AG04450 (cell line): ENCODE measurements around the gene DMRTB1. TPM values are rescaled to one million over a fixed set of nuclear protein-coding genes. Genes with fewer than 3 reads are reported as not detected.

Experiments used
- CTCF ChIA-PET: fragments of 300-600, 350-600 bp; formaldehyde crosslinking; extraction: SDS; loops from one replicate; lab custom pipeline; 2022; ENCODE audit warnings: antibody characterized with exemption, inconsistent platforms; lab: Charles Lee
- POLR2A ChIA-PET: fragments of 350-600 bp; formaldehyde crosslinking; extraction: SDS; loops from one replicate; lab custom pipeline; 2021; ENCODE audit warnings: antibody characterized with exemption, inconsistent platforms; lab: Yijun Ruan, JAX
- DNase-seq: peaks from one replicate; pipeline ENCODE4 v3.0.0-alpha.2; 2011; ENCODE audit warnings: low read depth, low spot score
- H3K27ac ChIP-seq: one replicate; pipeline ENCODE4 v1.5.1; 2012; ENCODE audit warnings: low read depth, low read length, control low read depth
- H3K27me3 ChIP-seq: one replicate; pipeline ENCODE4 v1.6.0; 2012; ENCODE audit warnings: low read length; ENCODE audit not compliant: control insufficient read depth, insufficient read depth
- H3K4me3 ChIP-seq: 2 replicates; pipeline ENCODE4 v1.5.1; 2011; ENCODE audit warnings: mild to moderate bottlenecking, low read depth, low read length, control low read depth
- H3K9me3 ChIP-seq: 2 replicates; pipeline ENCODE4 v1.5.1; 2012; ENCODE audit warnings: low read length; ENCODE audit not compliant: control insufficient read depth, insufficient read depth
- polyA plus RNA-seq: library from polyadenylated mRNA; depleted of rRNA; stranded (reverse); fragments of >200 nt; gene quantifications from 2 replicates; pipeline ENCODE4 v1.2.3, GENCODE V29; 2011
- TF ChIP-seq, protein P1 (sequence below): IDR thresholded peaks from 2 replicates; pipeline ENCODE4 v1.5.1; 2011; ENCODE audit warnings: low read depth, low read length, control low read depth, inconsistent platforms

Gene DMRTB1
- polyA plus RNA-seq, 1 experiment = not detected

DNA sequence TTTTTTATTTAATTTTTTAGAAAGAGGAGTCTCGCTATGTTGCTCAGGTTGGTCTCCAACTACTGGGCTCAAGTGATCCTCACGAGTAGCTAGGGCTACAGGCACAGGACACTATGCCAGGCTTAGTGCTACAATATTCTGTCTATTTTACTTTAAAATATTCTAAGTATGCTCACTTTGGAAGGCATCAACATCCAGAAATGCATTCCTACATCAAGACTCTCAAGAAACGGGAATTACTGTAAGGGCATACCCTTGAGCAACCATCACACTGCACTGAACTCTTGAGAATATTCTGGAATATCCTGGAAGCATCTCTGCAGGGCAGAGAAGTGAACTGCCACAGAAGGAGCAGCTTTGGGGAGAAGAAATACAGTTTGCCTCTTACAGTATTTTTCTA is 565 bp upstream of the DMRTB1 start:
- DNase-seq = no peak
- H3K27me3 ChIP-seq = peaks cover 2% of the 10 kb centered on the region
- TF ChIP-seq, protein P1, sequence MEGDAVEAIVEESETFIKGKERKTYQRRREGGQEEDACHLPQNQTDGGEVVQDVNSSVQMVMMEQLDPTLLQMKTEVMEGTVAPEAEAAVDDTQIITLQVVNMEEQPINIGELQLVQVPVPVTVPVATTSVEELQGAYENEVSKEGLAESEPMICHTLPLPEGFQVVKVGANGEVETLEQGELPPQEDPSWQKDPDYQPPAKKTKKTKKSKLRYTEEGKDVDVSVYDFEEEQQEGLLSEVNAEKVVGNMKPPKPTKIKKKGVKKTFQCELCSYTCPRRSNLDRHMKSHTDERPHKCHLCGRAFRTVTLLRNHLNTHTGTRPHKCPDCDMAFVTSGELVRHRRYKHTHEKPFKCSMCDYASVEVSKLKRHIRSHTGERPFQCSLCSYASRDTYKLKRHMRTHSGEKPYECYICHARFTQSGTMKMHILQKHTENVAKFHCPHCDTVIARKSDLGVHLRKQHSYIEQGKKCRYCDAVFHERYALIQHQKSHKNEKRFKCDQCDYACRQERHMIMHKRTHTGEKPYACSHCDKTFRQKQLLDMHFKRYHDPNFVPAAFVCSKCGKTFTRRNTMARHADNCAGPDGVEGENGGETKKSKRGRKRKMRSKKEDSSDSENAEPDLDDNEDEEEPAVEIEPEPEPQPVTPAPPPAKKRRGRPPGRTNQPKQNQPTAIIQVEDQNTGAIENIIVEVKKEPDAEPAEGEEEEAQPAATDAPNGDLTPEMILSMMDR = no peak
- no peak overlapping the region for H3K4me3 ChIP-seq
- H3K9me3 ChIP-seq = peaks cover 8% of the 10 kb centered on the region; the same call in 1 of the 2 replicates
- POLR2A ChIA-PET = interaction anchor here (0.6 kb wide), 1 partner anchor 362 kb away, joined by 6 read pairs; no protein-coding TSS in a partner anchor
- CTCF ChIA-PET = interaction anchor here (0.5 to 1.4 kb wide), 5 partner anchors 27 to 339 kb away, joined by 3 to 4 read pairs (median 3); no protein-coding TSS in a partner anchor
- no peak overlapping the region for H3K27ac ChIP-seq

DNA sequence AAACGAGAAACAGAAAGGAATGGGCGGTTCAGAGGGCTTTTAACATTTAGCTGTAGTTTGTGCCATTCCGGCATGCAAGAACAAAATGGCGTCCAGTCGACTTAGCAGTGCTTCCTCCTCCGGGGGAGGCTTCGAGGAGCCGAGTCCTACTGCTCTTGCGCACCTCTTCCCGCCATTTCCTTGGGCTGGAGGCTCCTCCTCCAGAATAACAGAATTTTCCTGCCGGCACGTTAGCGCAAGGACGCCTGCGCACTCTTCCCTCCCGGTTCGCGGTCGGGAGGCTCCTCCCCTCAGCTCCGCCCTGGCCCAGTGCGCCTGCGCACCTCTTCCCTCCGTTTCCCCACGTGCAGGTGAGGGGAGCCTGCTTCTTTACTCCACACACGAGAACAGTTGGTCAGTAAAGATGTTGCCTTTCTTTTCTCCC is 1.0 kb downstream of the DMRTB1 start:
- Histone ChIP-seq H3K27me3 (peaks cover 7% of the 10 kb centered on the region), H3K9me3 (peaks cover 8% of the 10 kb centered on the region; the same call in 1 of the 2 replicates), H3K4me3 (no peak overlapping the region), H3K27ac (no peak overlapping the region)
- TF ChIP-seq, protein P1 = no peak
- no peak for DNase-seq
- CTCF ChIA-PET = no interaction called here
- POLR2A ChIA-PET = no interaction called here

DNA sequence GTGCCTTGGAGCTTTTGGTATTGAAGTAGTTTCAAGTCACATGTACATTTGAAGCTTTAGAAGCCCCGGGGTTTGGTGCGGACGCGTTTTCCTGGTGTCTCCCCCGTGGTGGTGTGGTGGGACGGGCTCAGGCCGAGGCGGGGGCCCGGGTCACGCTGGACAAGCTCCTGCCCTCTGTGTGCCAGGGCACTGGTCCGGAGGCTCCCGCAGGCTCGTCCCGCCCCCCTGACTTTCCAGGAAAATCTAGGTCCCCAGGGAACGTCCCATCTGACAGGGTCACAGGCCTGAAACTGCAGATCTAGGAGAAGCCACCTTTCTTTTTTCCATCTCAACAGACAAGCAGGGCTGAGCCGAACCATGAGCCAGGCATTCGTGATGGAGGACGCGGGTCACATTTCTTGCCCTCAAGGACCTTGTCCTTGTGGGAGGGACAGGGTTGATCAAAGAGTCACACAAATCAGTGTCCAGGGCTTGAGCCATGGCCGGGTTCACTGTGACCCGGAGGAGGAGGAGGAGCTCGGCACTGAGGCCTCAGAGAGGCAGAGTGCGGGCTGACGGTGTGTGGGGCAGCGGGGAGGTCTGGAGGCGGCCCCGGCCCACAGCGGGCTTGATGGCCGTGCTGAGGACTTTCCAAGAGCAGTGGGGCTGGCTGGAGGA is 1.6 kb downstream of the DMRTB1 start:
- H3K27ac ChIP-seq = no peak overlapping the region
- ChIA-PET CTCF (no interaction called here), POLR2A (no interaction called here)
- no peak for DNase-seq
- H3K4me3 ChIP-seq = no peak overlapping the region
- TF ChIP-seq, protein P1 = no peak
- H3K9me3 ChIP-seq = peaks cover 8% of the 10 kb centered on the region; the same call in 1 of the 2 replicates
- peaks cover 7% of the 10 kb centered on the region for H3K27me3 ChIP-seq

DNA sequence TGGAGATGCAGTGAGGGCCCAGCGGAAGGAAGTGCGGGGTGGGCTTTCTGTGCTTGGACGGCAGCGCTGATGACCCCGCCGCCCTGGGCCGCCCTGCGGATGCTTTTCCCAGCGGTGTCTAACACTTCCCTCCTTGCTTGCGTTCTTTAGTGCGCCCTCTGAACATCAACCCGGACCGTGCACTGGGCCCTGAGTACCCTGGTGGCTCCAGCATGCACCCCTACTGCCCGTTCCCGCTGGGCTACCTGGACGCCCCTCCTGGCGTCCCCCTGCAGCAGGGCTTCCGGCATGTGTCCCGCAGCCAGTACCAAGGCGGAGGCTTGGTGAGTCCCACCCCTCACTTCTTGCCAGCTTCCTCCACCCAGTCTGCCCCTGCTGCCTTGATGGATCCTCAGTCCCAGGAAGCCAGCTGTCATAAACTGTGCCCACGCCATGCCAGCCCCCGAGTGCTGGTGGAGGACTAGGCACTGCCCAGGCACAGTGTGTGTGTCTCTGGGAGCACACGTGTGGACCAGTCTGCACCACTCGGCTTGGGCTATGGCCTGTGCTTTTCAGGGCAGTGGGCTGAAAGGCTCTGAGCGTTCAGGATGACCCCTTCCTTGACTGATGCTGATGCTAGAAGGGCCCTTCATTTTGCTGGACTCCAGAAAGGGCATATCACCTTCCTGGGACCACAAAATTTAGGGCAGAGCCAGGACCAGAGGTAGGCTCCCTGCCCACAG is 2.3 kb downstream of the DMRTB1 start:
- Histone ChIP-seq H3K27ac (no peak overlapping the region), H3K27me3 (peaks cover 7% of the 10 kb centered on the region), H3K9me3 (peaks cover 8% of the 10 kb centered on the region; the same call in 1 of the 2 replicates), H3K4me3 (no peak overlapping the region)
- TF ChIP-seq, protein P1 = no peak
- POLR2A ChIA-PET = no interaction called here
- CTCF ChIA-PET = interaction anchor here (1.4 kb wide), 1 partner anchor 10 kb away, joined by 3 read pairs; no protein-coding TSS in a partner anchor
- DNase-seq = no peak
